H1 (cell line): Measurements from ENCODE around the gene OR1L8. TPM values are rescaled to one million over a fixed set of nuclear protein-coding genes. Genes with fewer than 3 reads are reported as not detected.

Experiments used
- CTCF ChIA-PET: fragments of 300-600 bp; sonication (Branson Sonifier 250); formaldehyde crosslinking; loops from one replicate; lab custom pipeline; 2021; ENCODE audit not compliant: partially characterized antibody; lab: Charles Lee
- POLR2A ChIA-PET: fragments of 300-600 bp; sonication (Branson Sonifier 250); formaldehyde crosslinking; loops from one replicate; lab custom pipeline; 2021; ENCODE audit warnings: inconsistent platforms; ENCODE audit not compliant: partially characterized antibody; lab: Charles Lee
- DNase-seq, 2 experiments: peaks; one replicate each; pipeline versions ENCODE4 v3.0.0 to v3.0.0-alpha.2; 2010 to 2022; ENCODE audit warnings: low spot score in 2 of 2, low read depth in 1 of 2, mixed read lengths in 1 of 2
- FAIRE-seq: peaks from 2 replicates; lab custom pipeline; 2011; peaks lifted over from hg19 to GRCh38; lab: Jason Lieb, UNC
- H2AFZ ChIP-seq: 2 replicates; pipeline ENCODE4 v1.8.1; 2012; ENCODE audit warnings: low read length, inconsistent platforms
- H2AK5ac ChIP-seq: 2 replicates; pipeline ENCODE4 v1.6.1; 2013; ENCODE audit warnings: low read depth, low read length
- H2BK120ac ChIP-seq: replicated peaks from 2 replicates; pipeline ENCODE3; 2013; ENCODE audit warnings: low read depth, low read length, inconsistent platforms
- H2BK12ac ChIP-seq: 2 replicates; pipeline ENCODE4 v1.6.1; 2013; ENCODE audit warnings: low read depth, low read length
- H2BK15ac ChIP-seq: 2 replicates; pipeline ENCODE4 v1.6.1; 2013; ENCODE audit warnings: low read length
- H2BK20ac ChIP-seq: 2 replicates; pipeline ENCODE4 v1.6.1; 2013; ENCODE audit warnings: low read length
- H2BK5ac ChIP-seq: 2 replicates; pipeline ENCODE4 v1.6.1; 2013; ENCODE audit warnings: low read depth, low read length
- H3K14ac ChIP-seq: 2 replicates; pipeline ENCODE4 v1.6.1; 2013; ENCODE audit warnings: inconsistent platforms; ENCODE audit not compliant: insufficient read length
- H3K18ac ChIP-seq: 2 replicates; pipeline ENCODE4 v1.6.1; 2013; ENCODE audit warnings: low read length; ENCODE audit errors: extremely low read depth
- H3K23ac ChIP-seq: 2 replicates; pipeline ENCODE4 v1.6.1; 2013; ENCODE audit warnings: inconsistent platforms; ENCODE audit not compliant: insufficient read length
- H3K23me2 ChIP-seq: 2 replicates; pipeline ENCODE4 v1.6.1; 2013; ENCODE audit warnings: low read depth, low read length
- H3K27ac ChIP-seq: 2 replicates; pipeline ENCODE4 v1.6.1; 2011; ENCODE audit warnings: low read depth, low read length, inconsistent platforms
- H3K27me3 ChIP-seq, 4 experiments: replicated peaks in 1 of 4; 1 replicate in 1 of 4; 2 replicates in 3 of 4; pipeline versions ENCODE4 v1.6.1 to v1.8.1; 2011 to 2013; ENCODE audit warnings: low read length in 3 of 4, mild to moderate bottlenecking in 3 of 4, inconsistent platforms in 2 of 4, mixed read lengths in 2 of 4, moderate library complexity in 1 of 4; ENCODE audit not compliant: control insufficient read depth in 3 of 4, insufficient read depth in 3 of 4; ENCODE audit errors: extremely low read depth in 1 of 4
- H3K36me3 ChIP-seq, 4 experiments: 2 replicates each; pipeline versions ENCODE4 v1.6.1 to v1.8.1; 2011 to 2013; ENCODE audit warnings: mild to moderate bottlenecking in 4 of 4, low read length in 3 of 4, moderate library complexity in 2 of 4, control low read depth in 1 of 4, inconsistent platforms in 1 of 4; ENCODE audit not compliant: insufficient read depth in 4 of 4, control insufficient read depth in 2 of 4
- H3K4ac ChIP-seq: replicated peaks from 2 replicates; pipeline ENCODE3; 2013; ENCODE audit warnings: low read length, low read depth, mixed read lengths, inconsistent platforms; ENCODE audit not compliant: insufficient read length
- H3K4me1 ChIP-seq, 4 experiments: replicated peaks in 1 of 4; 1 replicate in 1 of 4; 2 replicates in 3 of 4; pipeline versions ENCODE4 v1.6.1 to v1.8.1; 2011 to 2013; ENCODE audit warnings: low read length in 3 of 4, inconsistent platforms in 2 of 4, mixed read lengths in 1 of 4; ENCODE audit not compliant: insufficient read depth in 4 of 4, control insufficient read depth in 3 of 4
- H3K4me2 ChIP-seq, 2 experiments: 2 replicates each; pipeline versions ENCODE4 v1.6.1 to v1.8.1; 2011 to 2013; ENCODE audit warnings: low read depth in 2 of 2, low read length in 2 of 2, control low read depth in 1 of 2, inconsistent platforms in 1 of 2, mild to moderate bottlenecking in 1 of 2; ENCODE audit not compliant: insufficient read depth in 1 of 2
- H3K4me3 ChIP-seq, 4 experiments: fragments of 200-600, 300-600 bp in 1 of 4; sonication (generic), shearing (Covaris generic), sonication (Bioruptor Twin) in 1 of 4; 2 replicates each; pipeline versions ENCODE4 v1.5.1 to v1.8.1; 2011 to 2016; ENCODE audit warnings: low read length in 4 of 4, low read depth in 3 of 4, control low read depth in 2 of 4, inconsistent platforms in 2 of 4, mild to moderate bottlenecking in 2 of 4, mixed read lengths in 1 of 4, moderate library complexity in 1 of 4; ENCODE audit not compliant: insufficient read depth in 2 of 4; ENCODE audit errors: extremely low read depth in 1 of 4
- H3K56ac ChIP-seq: replicated peaks from 2 replicates; pipeline ENCODE3; 2013; ENCODE audit warnings: low read depth, mild to moderate bottlenecking, mixed read lengths, low read length, inconsistent platforms; ENCODE audit not compliant: insufficient read length
- H3K79me1 ChIP-seq: 2 replicates; pipeline ENCODE4 v1.6.1; 2013; ENCODE audit warnings: low read depth, low read length, control low read depth
- H3K79me2 ChIP-seq, 2 experiments: 2 replicates each; pipeline versions ENCODE4 v1.6.1 to v1.8.1; 2012 to 2013; ENCODE audit warnings: low read length in 2 of 2, mild to moderate bottlenecking in 2 of 2, inconsistent platforms in 1 of 2; ENCODE audit not compliant: insufficient read depth in 2 of 2, control insufficient read depth in 1 of 2
- H3K9ac ChIP-seq, 4 experiments: replicated peaks in 1 of 4; 1 replicate in 1 of 4; 2 replicates in 3 of 4; pipeline versions ENCODE4 v1.6.1 to v1.8.1; 2011 to 2013; ENCODE audit warnings: low read depth in 3 of 4, low read length in 3 of 4, control low read depth in 2 of 4, mild to moderate bottlenecking in 2 of 4, moderate library complexity in 2 of 4, inconsistent platforms in 1 of 4; ENCODE audit errors: extremely low read depth in 1 of 4
- H3K9me3 ChIP-seq, 2 experiments: 2 replicates each; pipeline versions ENCODE4 v1.6.1 to v1.8.1; 2012 to 2013; ENCODE audit warnings: mild to moderate bottlenecking in 2 of 2, moderate library complexity in 2 of 2, control low read depth in 1 of 2, inconsistent platforms in 1 of 2, low read depth in 1 of 2, low read length in 1 of 2, mixed read lengths in 1 of 2; ENCODE audit not compliant: insufficient read depth in 2 of 2
- H4K20me1 ChIP-seq, 2 experiments: replicated peaks in 1 of 2; 2 replicates each; pipeline versions ENCODE3 to v1.8.1; 2011 to 2013; ENCODE audit warnings: inconsistent platforms in 2 of 2, low read length in 2 of 2, mild to moderate bottlenecking in 1 of 2; ENCODE audit not compliant: insufficient read depth in 2 of 2, control insufficient read depth in 1 of 2
- H4K5ac ChIP-seq: 2 replicates; pipeline ENCODE4 v1.6.1; 2013; ENCODE audit warnings: low read length, low read depth, mixed read lengths, inconsistent platforms; ENCODE audit not compliant: insufficient read length
- H4K8ac ChIP-seq: 2 replicates; pipeline ENCODE4 v1.8.0; 2013; ENCODE audit warnings: mild to moderate bottlenecking, moderate library complexity, low read length, inconsistent platforms; ENCODE audit not compliant: insufficient read depth; ENCODE audit errors: extremely low read depth
- H4K91ac ChIP-seq: replicated peaks from 2 replicates; pipeline ENCODE3; 2013; ENCODE audit warnings: low read length, mixed read lengths, inconsistent platforms; ENCODE audit not compliant: insufficient read length
- CHD1 ChIP-seq: IDR thresholded peaks from 2 replicates; pipeline ENCODE4 v1.6.1; 2012; ENCODE audit warnings: low read depth, low read length, improper control_type of control experiment
- GABPA ChIP-seq: IDR thresholded peaks from 2 replicates; pipeline ENCODE4 v1.6.1; 2011; ENCODE audit warnings: mild to moderate bottlenecking, low read length, moderate library complexity, borderline replicate concordance; ENCODE audit not compliant: insufficient read depth
- KDM5A ChIP-seq: fragments of 200-600 bp; IDR thresholded peaks from 2 replicates; pipeline ENCODE4 v1.7.1; 2012; ENCODE audit warnings: mild to moderate bottlenecking, low read length, inconsistent platforms, mixed read lengths
- RNF2 ChIP-seq: fragments of 200-900, 300-1000 bp; sonication (generic); IDR thresholded peaks from 2 replicates; pipeline ENCODE4 v1.7.1; 2016; ENCODE audit warnings: borderline replicate concordance, low read depth, mild to moderate bottlenecking, antibody characterized with exemption, low read length; ENCODE audit not compliant: poor library complexity, severe bottlenecking; ENCODE audit errors: missing control alignments
- SP4 ChIP-seq: IDR thresholded peaks from 2 replicates; pipeline ENCODE4 v1.6.1; 2012; ENCODE audit warnings: low read length, inconsistent platforms
- TAF1 ChIP-seq: IDR thresholded peaks from 2 replicates; pipeline ENCODE4 v1.6.1; 2011; ENCODE audit warnings: mild to moderate bottlenecking, low read depth, low read length
- TCF12 ChIP-seq: IDR thresholded peaks from 2 replicates; pipeline ENCODE4 v1.6.1; 2011; ENCODE audit warnings: low read depth, mild to moderate bottlenecking, low read length
- WGBS, 2 experiments: shearing (Covaris generic) in 1 of 2; methylation state at CpG; one replicate each; pipeline versions ENCODE4 v1.1.6 to v1.1.7; 2013 to 2015; ENCODE audit warnings: low lambda C conversion rate in 2 of 2, mixed read lengths in 2 of 2, inconsistent platforms in 1 of 2, low coverage in 1 of 2, missing lambda C conversion rate in 1 of 2; ENCODE audit not compliant: insufficient replicate concordance in 2 of 2, insufficient coverage in 1 of 2, insufficient read length in 1 of 2; ENCODE audit errors: extremely low coverage in 1 of 2, missing lambda C conversion rate in 1 of 2; 5-methylcytosine and 5-hydroxymethylcytosine counted together
- polyA plus RNA-seq, 7 experiments: library from polyadenylated mRNA; depleted of rRNA in 3 of 7; stranded (reverse) in 5 of 7; unstranded in 2 of 7; fragments of >200 nt in 5 of 7; fragments of 200-250 nt in 2 of 7; gene quantifications; 1 replicate in 5 of 7; 2 replicates in 1 of 7; 4 replicates in 1 of 7; pipeline versions ENCODE4 v1.2.1 to v1.2.3, GENCODE V29; 2011 to 2013; ENCODE audit warnings: missing spikeins in 2 of 7, mixed read lengths in 2 of 7
- total RNA-seq: library from RNA; stranded (reverse); fragmentation: NEBNext Ultra II Directional; extraction: Animal tissue kit (Norgen Biotek cat#: 25700); gene quantifications from 2 replicates; pipeline ENCODE4 v1.2.1, GENCODE V29; 2021
- TF ChIP-seq, protein P1 (sequence below): IDR thresholded peaks from 2 replicates; pipeline ENCODE4 v1.6.1; 2011; ENCODE audit warnings: low read length, improper control_type of control experiment
- TF ChIP-seq, protein P2 (sequence below): IDR thresholded peaks from 2 replicates; pipeline ENCODE4 v1.6.1; 2011; ENCODE audit warnings: low read depth, mild to moderate bottlenecking, low read length; ENCODE audit not compliant: insufficient read depth

OR1L8 gene
- total and polyA plus RNA-seq, 2 of the 8 experiments (the other 6 are each of a cell fraction or from before 2014, with no cell fraction given), result not detected

DNA sequence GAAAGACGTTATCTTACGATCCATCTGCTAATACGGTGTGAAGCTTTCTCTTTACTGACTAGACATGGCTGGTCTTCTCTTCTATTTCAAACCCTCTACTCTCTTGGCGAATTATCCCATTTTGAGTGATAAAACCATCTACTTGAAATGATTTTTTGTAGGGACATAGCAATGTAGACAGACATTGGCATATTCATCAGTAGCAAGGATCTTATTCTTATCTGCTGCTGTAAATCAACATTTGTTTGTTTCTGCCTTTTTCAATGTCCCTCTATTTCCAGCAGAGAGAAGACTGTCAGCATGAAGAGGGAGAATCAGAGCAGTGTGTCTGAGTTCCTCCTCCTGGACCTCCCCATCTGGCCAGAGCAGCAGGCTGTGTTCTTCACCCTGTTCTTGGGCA, 64.3 kb downstream of the OR1L8 start, which contains the start of gene OR1J4:
OR1J4 (plus strand) TSS at position 301 of the 400 bp plus-strand sequence; CDS start at position 301, 0 bp downstream.
- H3K9me3 ChIP-seq, result peaks cover 64 to 78% of the 10 kb centered on the region in 2 experiments
- no peak within 1 kb of the TSS for H2AK5ac ChIP-seq
- no peaks in the 10 kb centered on the region; the same call in 1 of the 2 replicates for H3K23me2 ChIP-seq
- H2BK20ac ChIP-seq, result no peak within 1 kb of the TSS
- H3K56ac ChIP-seq, result no peak within 1 kb of the TSS
- H4K91ac ChIP-seq, result no peak within 1 kb of the TSS
- H2BK5ac ChIP-seq, result no peak within 1 kb of the TSS
- DNase-seq, result no peak
- no peak for FAIRE-seq
- H3K23ac ChIP-seq, result no peak within 1 kb of the TSS
- no peak within 1 kb of the TSS for H2BK15ac ChIP-seq
- no peak within 1 kb of the TSS for H4K5ac ChIP-seq
- no peak within 1 kb of the TSS for H2AFZ ChIP-seq
- H2BK120ac ChIP-seq, result no peak within 1 kb of the TSS
- H3K4ac ChIP-seq, result no peak within 1 kb of the TSS
- H4K8ac ChIP-seq, result no peak within 1 kb of the TSS
- no peaks in the 10 kb centered on the region for H4K20me1 ChIP-seq
- no peaks in the 10 kb centered on the region for H3K79me1 ChIP-seq
- no peak within 1 kb of the TSS for H3K4me2 ChIP-seq
- no peak within 1 kb of the TSS for H3K27ac ChIP-seq
- H3K79me2 ChIP-seq, result no peaks in the 10 kb centered on the region
- H3K4me1 ChIP-seq, result no peaks in the 10 kb centered on the region
- no peaks in the 10 kb centered on the region for H3K27me3 ChIP-seq
- TF ChIP-seq GABPA, result no peak
- no peak for TF ChIP-seq KDM5A
- TF ChIP-seq, protein P1, sequence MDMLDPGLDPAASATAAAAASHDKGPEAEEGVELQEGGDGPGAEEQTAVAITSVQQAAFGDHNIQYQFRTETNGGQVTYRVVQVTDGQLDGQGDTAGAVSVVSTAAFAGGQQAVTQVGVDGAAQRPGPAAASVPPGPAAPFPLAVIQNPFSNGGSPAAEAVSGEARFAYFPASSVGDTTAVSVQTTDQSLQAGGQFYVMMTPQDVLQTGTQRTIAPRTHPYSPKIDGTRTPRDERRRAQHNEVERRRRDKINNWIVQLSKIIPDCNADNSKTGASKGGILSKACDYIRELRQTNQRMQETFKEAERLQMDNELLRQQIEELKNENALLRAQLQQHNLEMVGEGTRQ, result no peak
- no peak for TF ChIP-seq TAF1
- TF ChIP-seq TCF12, result no peak
- TF ChIP-seq RNF2, result no peak
- no peak for TF ChIP-seq SP4
- no peak for TF ChIP-seq CHD1
- TF ChIP-seq, protein P2, sequence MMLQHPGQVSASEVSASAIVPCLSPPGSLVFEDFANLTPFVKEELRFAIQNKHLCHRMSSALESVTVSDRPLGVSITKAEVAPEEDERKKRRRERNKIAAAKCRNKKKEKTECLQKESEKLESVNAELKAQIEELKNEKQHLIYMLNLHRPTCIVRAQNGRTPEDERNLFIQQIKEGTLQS, result no peak
- TF ChIP-seq, all 59 proteins: peak for 0
- ChIA-PET CTCF (no interaction called here), POLR2A (no interaction called here)
- H3K9ac ChIP-seq, result no peak within 1 kb of the TSS
- no peak within 1 kb of the TSS for H3K18ac ChIP-seq
- WGBS, 2 experiments, result 64% methylated on average over 4 of the region's 4 CpGs; no CpG with 5 or more reads in 1 of the 2 experiments
- no peak within 1 kb of the TSS for H3K4me3 ChIP-seq
- no peak within 1 kb of the TSS for H2BK12ac ChIP-seq
- no peaks in the 10 kb centered on the region; a peak in 2 of 8 replicates for H3K36me3 ChIP-seq
- H3K14ac ChIP-seq, result no peak within 1 kb of the TSS
